Lung microvascular endothelial cell (primary cell): Measurements from ENCODE around the gene GABRB1. TPM values are rescaled to one million over a fixed set of nuclear protein-coding genes. Genes with fewer than 3 reads are reported as not detected.

Source experiments
- DNase-seq, 2 donors: peaks; one replicate each; pipeline versions ENCODE4 v3.0.0 to v3.0.0-alpha.2; 2010; ENCODE audit warnings: low read depth in 2 of 2
- total RNA-seq: library from RNA; depleted of rRNA; stranded (reverse); fragments of >200 nt; gene quantifications from 2 replicates; pipeline ENCODE4 v1.2.1, GENCODE V29; 2014

The GABRB1 gene
- total RNA-seq, 1 donor from 2014 or later, result not detected

- peak in 1 of 2 donors; percentile 21 for DNase-seq
Measured at GRCh38 chr4:47209833-47210232, 178.5 kb downstream of the GABRB1 start.

GRCh38 chr4:47210828-47211227, 179.5 kb downstream of the GABRB1 start:
- DNase-seq, result no peak

GRCh38 chr4:47213106-47213505, 181.7 kb downstream of the GABRB1 start:
- DNase-seq, result no peak

DNA sequence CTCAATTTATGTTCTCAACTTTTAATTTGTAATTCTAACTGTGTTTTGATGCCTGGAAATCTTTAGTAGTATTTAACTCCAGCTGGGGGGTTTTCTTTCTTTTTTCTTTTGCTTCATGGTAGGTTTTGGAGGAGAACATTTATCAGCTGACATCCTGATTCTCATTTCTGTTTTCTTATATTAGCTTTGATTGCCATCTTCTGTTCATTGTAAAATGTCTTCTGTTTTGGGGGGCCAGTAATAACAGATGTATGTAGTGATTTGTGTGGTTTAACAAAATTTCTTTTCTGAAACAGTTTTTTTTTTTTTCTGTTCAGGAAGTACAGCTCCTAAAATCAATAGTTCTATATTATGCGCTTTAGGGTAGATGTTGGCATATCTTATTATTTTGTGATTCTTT, 182.2 kb downstream of the GABRB1 start:
- DNase-seq, result no peak

GRCh38 chr4:47213971-47214370, 182.6 kb downstream of the GABRB1 start:
- peak in 1 of 2 donors; percentile 40 for DNase-seq

DNA sequence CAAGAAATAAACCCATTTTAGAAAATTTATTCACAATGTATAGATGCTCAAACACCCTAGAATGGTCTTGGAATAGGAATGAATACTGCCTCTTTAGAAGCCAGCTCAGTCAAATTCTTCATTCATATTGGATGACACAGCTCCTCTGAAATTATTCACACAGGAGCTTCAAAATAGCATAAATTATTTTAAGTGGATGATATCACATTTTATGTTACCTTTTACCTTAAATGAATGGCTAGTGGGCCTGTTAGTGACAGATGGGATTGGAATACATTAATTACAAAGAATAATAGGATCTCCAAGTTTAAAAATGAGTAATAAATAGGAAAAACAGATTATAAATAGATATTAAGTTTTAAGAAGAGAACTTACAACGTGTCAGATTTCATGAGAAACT, 184.4 kb downstream of the GABRB1 start:
- no peak for DNase-seq

DNA sequence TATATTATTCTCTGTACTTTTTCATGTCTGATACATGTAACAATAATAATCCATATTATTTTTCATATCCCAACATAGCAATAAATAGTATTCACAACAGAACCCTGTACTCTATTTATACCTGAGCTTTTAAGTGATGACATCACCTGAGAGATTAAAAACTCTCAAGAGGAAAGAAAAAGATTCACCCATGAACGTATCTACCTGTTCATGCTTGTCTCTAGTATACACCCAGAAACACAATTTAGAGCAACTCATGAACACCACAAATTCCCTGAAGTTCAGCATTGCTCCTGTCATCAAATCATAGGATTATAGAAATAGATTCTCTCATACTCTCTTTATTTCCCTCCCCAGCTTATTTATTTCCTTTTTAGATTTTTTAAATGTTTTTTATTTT, 185.9 kb downstream of the GABRB1 start:
- DNase-seq, result no peak

DNA sequence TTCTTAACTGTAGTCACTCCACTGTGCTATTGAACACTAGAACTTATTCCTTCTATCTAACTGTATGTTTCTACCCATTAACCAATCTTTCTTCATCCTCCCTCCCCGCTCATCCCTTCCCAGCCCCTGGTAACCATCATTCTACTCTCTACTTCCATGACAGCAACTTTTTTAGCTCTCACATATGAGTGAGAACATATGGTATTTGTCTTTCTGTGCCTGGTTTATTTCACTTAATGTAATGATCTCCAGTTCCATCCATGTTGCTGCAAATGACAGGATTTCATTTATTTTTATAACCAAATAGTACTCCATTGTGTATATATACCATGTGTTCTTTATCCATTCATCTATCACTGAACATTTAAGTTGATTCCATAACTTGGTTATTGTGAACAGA, 186.5 kb downstream of the GABRB1 start:
- DNase-seq, result no peak

GRCh38 chr4:47218631-47219030, 187.3 kb downstream of the GABRB1 start:
- no peak for DNase-seq

- peak in 1 of 2 donors; percentile 2 for DNase-seq
Measured at GRCh38 chr4:47219586-47219985, 188.2 kb downstream of the GABRB1 start.

DNA sequence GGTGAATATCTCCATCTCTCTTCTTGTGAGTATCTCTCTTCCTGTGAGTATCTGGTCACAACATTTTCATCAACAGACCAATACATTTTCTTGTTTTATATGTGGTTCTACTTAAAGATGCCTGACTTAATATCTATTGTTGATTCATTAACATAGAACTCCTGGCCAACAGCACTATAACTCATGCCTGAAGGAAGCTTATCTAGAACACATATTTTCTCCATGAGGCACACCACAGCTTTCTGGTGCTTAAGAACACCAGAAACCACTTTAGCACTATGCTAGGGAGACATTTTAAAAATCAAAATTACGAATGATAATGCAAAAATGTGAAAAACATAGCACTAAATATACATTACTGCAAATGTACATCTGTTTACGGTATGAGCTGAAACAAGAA, 190.4 kb downstream of the GABRB1 start:
- no peak for DNase-seq

DNA sequence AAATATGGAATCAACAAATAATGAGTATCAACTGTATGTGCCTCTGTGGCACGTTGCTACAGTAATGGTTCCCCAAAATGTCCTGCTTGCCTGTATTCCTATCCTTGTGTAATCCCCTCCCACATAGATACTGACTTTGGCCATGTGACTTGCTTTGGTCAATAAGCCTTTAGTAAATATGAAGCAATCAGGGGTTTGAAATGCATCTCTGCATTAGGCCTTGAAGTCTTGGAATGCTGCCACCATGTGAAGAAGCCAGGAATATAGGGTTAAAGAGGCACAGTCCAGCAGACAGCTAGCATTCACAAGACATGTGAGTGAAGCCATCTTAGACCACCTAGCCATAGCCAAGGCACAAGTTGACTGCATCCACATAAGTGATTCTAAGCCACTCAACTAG, 190.9 kb downstream of the GABRB1 start:
- no peak for DNase-seq

DNA sequence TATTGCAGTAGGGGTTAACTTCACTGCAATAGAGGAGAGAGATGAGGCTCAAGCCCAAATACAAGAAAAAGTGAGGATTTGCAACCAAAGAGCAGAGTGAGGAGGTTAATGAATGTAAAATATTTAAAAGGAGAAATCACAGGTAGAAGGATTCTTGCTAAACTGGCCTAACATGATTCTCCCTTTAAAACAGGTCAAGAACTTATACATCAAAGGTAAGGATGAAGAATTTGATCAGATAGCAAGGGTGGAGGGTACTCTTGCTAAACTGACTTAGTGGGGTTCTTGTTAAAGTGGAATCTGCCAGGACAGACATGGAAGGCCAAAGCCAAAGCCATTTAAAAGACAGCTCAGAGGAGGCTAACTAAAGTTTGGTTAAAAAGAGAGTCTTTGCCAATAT, 193.0 kb downstream of the GABRB1 start:
- no peak for DNase-seq

- no peak for DNase-seq
Measured at GRCh38 chr4:47235721-47236120, 204.4 kb downstream of the GABRB1 start.

DNA sequence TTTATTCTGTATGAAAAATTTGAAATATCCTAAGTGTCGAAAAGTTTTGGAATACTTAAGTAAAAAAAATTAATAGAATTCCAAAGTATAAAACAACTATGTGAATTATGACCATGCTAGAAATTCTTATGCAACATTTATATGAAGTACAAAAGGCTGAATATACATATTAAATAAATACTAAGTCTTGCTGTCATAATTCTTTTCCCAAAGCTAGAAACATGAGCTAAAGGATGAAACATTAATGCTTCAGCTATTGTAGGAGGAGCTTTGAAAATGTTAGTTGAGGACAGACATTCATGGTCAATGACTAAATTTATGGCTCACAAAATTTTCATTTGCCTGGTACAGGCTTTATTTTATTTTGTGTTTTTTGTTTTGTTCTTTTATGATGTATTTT, 207.3 kb downstream of the GABRB1 start:
- DNase-seq, result no peak

DNA sequence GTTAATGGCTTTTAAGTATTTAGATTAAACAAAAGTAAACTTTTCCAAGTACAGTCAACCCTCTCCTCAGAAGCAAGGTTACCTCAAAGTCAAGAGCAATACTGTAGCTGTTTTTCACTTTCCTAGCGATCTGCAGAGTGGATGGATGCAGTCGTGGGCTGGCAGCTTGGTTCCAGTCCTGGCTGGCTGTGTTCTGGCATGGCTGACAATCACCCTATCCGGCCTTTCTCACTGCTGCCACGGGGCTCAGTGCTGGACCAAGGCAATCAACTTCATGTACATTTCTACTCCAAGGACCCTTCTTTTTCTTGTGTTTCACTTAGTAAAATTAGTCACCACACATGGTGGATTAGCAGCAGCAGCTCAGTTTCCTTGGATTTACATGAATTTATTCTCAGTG, 208.3 kb downstream of the GABRB1 start:
- no peak for DNase-seq

GRCh38 chr4:47251348-47252135, 220.2 kb downstream of the GABRB1 start:
- no peak for DNase-seq

DNA sequence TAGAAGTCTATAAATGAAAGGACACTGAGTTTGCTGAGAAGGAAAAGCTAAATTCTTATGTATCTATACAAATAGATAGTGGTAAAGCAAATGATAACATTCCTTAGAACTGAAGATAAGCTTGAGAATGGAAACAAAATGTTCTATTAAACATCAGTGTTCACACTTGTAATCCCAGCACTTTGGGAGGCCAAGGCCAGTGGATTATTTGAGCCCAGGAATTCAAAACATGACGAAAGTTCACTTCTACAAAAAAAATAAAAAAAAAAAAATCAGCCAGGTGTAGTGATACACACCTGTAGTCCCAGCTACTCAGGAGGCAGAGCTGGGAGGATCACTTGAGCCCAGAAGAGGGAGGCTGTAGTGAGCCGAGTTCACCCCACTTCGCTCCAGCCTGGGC, 232.4 kb downstream of the GABRB1 start:
- no peak for DNase-seq

DNA sequence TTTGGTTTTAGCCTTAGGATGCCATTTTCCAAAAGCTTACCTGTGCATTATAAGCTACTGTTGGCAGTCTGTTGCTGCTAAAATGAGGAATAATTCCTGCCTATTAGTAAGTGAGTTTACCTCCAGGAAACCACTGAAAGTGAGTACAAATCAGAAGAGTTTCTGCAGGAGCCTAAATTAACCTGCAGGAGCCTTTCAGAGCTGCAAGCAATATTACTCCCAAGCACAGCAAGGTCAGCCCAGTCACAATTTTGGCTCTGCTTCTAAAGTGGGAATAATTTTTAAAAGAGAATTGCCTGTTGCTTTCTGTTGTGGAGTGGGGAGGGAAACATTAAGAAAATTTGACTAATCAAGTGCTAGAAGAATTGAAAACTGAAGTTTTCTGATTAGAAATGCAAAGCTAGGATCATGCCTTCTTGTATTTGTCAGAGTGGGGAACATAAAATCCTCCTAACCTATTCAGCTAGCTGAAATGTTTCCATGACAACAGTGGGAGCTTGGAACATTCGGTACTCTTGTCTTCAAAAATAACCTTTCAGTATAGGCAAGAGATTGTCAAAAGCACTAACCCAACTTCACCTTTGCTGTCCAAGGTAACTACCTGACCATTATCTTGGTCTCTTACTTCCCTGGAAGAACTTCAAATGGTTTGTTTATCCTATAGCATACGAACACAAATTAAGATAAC, 239.0 kb downstream of the GABRB1 start:
- DNase-seq, result no peak

DNA sequence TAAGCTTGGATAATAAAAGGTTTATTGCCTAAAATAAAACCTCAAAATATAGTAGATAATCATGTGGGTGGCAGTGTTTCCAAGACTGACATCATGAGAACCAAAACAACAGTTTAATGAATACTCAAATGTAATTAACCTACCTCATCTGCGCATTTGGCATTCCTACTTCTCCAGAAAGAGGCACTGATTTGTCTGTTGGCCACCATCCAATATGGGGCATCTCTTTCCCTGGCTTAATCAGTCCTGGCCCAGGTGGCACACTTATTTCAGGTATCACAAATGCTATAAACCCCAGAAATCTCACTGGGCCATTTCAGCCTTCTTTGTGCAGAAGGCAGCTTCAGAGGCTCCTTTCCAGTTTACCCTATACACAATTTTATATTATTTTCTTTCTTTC, 239.9 kb downstream of the GABRB1 start:
- no peak for DNase-seq

DNA sequence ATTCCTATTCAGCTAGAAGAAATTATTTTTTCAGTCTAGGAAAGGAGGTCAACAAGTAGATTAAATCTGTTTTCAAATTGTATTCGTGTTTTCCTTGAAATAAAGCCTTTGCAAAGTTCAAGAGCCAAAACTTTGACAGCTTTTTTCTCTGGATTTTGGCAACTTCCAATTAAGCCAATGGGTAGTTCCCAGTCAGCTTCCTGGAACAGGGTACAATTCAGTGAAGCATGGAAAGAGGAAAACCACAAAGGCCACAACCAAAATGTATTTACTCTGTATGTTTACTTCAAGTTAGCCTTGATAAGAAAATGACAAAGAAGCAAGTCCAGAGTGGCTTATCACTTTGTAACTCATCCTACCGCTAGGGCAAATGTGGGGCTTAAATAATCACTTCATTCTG, 243.5 kb downstream of the GABRB1 start:
- DNase-seq, result no peak

DNA sequence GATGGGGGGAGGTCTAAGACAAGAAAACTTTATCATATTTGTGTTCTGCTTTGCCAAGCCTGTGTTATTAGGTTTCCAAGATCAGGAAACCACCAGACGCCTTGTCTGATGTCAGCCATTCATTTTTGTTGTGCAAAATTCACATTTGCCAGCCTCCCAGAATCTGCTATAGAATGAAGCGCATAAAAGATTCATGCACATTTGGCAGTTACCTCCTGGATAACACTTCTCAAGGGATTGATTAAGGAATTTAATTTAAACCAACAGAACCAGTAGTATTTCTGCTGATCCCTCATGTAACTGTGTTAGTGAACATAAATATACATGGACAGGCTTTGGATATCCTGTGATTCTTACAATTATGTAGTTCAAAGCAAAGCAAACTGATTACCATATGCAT, 244.2 kb downstream of the GABRB1 start:
- no peak for DNase-seq

DNA sequence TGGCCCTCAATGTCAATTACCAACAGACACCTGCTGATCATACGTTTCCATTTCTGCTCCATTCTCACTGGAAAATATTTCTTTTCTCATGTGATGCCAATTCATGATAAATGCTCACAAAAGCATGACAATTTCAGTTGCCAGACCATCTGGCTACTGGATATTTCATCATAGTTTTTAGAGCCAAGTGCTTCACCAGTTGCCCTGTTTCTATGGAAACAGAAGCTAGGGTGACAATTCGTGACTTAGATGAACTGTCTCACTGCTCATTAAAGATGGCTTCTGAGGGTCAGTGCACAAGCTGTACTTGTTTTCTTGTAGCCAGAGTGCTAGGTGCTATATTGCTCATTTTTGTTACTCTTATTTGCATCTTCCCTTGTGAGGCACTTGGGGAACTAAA, 247.3 kb downstream of the GABRB1 start:
- no peak for DNase-seq
